ENCODE results near the gene SMIM5.
A peak's percentile ranks its signal among the peaks of the same experiment; 100 is the strongest.

Gene SMIM5

GRCh38 chr17:75667825-75668224, 34.6 kb downstream of the SMIM5 start:
- DNase-seq (ENCODE audit: low spot score) = no peak

- no peak for DNase-seq (ENCODE audit: low spot score)
Measured at GRCh38 chr17:75668489-75668888, 35.3 kb downstream of the SMIM5 start.

- DNase-seq (ENCODE audit: low spot score) = no peak
Measured at GRCh38 chr17:75670868-75671267, 37.6 kb downstream of the SMIM5 start.

- DNase-seq (ENCODE audit: low spot score) = no peak
Measured at GRCh38 chr17:75672011-75672410, 38.8 kb downstream of the SMIM5 start.

- no peak for DNase-seq (ENCODE audit: low spot score)
Measured at GRCh38 chr17:75673487-75673886, 40.3 kb downstream of the SMIM5 start.

- no peak for DNase-seq (ENCODE audit: low spot score)
Measured at GRCh38 chr17:75676461-75676860, 43.2 kb downstream of the SMIM5 start.

GRCh38 chr17:75679706-75680211, 46.5 kb downstream of the SMIM5 start:
- no peak for DNase-seq (ENCODE audit: low spot score)

- no peak for DNase-seq (ENCODE audit: low spot score)
Measured at GRCh38 chr17:75680431-75680830, 47.2 kb downstream of the SMIM5 start.

GRCh38 chr17:75681289-75681688, 48.1 kb downstream of the SMIM5 start:
- peak; percentile 38 for DNase-seq (ENCODE audit: low spot score)

GRCh38 chr17:75683583-75683982, 50.3 kb downstream of the SMIM5 start:
- peak; percentile 85 for DNase-seq (ENCODE audit: low spot score)

- peak; percentile 58 for DNase-seq (ENCODE audit: low spot score)
Measured at GRCh38 chr17:75684249-75684648, 51.0 kb downstream of the SMIM5 start.

GRCh38 chr17:75684924-75685323, 51.7 kb downstream of the SMIM5 start:
- peak; percentile 23 for DNase-seq (ENCODE audit: low spot score)

- no peak for DNase-seq (ENCODE audit: low spot score)
Measured at GRCh38 chr17:75685499-75685898, 52.3 kb downstream of the SMIM5 start.

GRCh38 chr17:75688209-75688825, 55.1 kb downstream of the SMIM5 start:
- DNase-seq (ENCODE audit: low spot score) = no peak

- DNase-seq (ENCODE audit: low spot score) = peak; percentile 84
Measured at GRCh38 chr17:75689441-75689873, 56.2 kb downstream of the SMIM5 start.

Measured in kidney tubule cell (primary cell).